Measurements from ENCODE around the gene ABHD2. TPM values are rescaled to one million over a fixed set of nuclear protein-coding genes. Genes with fewer than 3 reads are reported as not detected.

ABHD2 gene
- total and polyA plus RNA-seq, 4 donors: 11.7 to 200 (median 59.3) TPM

DNA sequence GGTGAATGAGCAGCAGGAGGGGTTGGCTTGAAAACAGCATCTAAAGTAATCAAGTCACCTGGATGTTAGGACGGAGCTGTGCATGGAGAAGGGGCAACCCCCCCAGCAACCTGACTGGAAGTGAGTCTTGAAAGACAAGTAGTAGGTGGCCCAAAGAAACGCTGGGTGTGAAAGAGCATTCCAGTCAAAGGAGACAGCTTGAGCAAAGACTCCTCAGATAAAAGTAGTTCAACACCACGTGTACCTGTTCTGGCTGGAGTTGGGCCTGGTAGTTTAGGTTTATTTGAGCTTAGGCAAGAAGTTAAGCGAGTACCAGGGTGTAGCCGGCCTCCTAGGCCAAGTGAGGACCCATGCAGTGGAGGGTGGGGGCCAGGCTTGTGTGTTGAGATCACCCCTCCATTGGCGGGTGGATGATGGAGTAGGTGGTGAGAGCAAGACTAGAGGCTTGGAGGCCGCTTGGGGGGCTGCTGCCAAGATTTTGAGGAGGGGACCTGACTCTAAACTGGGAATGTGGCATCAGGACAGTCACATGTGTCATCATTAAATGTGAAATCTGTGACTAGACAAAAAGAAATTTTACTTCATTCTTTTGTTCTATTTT is 61.3 kb downstream of the ABHD2 start:
- Histone ChIP-seq H3K4me3 (no peak overlapping the region), H3K27me3 (ENCODE audit: control insufficient read depth in 3 of 3, insufficient read depth in 3 of 3, low read length in 2 of 3) (no peaks in the 10 kb centered on the region), H3K27ac (ENCODE audit: low read depth in 1 of 2, low read length in 1 of 2) (peak overlapping the region in 1 of 2 donors; percentile 81), H3K4me1 (ENCODE audit: control insufficient read depth in 5 of 5, insufficient read depth in 5 of 5, low read length in 5 of 5) (peaks cover 5 to 32% (median 15%) of the 10 kb centered on the region in 5 donors), H3K9ac (ENCODE audit: insufficient read depth in 1 of 2, low read length in 2 of 2) (no peak overlapping the region), H3K36me3 (ENCODE audit: control insufficient read depth in 4 of 4, insufficient read depth in 4 of 4, low read length in 4 of 4) (peaks cover 7 to 20% (median 9%) of the 10 kb centered on the region in 4 donors), H3K9me3 (ENCODE audit: control insufficient read depth in 4 of 4, insufficient read depth in 3 of 4, low read length in 3 of 4) (no peaks in the 10 kb centered on the region)
- 64 to 80% methylated on average over 7 of the region's 7 CpGs for WGBS, 2 donors
- DNase-seq (no peak), ATAC-seq (ENCODE audit: insufficient read depth, low FRiP score) (peak; percentile 36)
- TF ChIP-seq, protein P1, sequence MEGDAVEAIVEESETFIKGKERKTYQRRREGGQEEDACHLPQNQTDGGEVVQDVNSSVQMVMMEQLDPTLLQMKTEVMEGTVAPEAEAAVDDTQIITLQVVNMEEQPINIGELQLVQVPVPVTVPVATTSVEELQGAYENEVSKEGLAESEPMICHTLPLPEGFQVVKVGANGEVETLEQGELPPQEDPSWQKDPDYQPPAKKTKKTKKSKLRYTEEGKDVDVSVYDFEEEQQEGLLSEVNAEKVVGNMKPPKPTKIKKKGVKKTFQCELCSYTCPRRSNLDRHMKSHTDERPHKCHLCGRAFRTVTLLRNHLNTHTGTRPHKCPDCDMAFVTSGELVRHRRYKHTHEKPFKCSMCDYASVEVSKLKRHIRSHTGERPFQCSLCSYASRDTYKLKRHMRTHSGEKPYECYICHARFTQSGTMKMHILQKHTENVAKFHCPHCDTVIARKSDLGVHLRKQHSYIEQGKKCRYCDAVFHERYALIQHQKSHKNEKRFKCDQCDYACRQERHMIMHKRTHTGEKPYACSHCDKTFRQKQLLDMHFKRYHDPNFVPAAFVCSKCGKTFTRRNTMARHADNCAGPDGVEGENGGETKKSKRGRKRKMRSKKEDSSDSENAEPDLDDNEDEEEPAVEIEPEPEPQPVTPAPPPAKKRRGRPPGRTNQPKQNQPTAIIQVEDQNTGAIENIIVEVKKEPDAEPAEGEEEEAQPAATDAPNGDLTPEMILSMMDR (IDR thresholded peaks at IDR 0.05; ENCODE audit: control extremely low read depth, extremely low read depth): no peak

DNA sequence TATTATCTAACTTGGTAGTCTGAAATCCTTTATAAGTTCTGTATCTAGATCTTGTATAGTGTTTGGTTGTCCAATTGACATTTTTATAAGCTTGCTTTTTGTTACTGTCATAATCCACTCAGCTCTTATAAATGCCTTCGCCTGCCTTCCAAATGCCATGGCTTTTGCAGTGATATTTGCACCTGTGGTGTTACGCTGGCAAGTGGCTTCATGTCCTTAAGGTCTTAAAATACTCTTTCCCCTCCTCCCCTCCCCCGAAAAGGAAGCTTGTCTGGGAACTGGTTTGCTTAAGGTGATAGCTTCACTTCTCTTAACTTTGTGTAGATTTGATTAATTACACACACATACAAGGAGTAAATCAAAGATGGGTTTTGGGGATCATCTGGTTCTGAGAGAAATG is 62.0 kb downstream of the ABHD2 start:
- H3K9ac ChIP-seq (ENCODE audit: insufficient read depth in 1 of 2, low read length in 2 of 2): no peak overlapping the region
- TF ChIP-seq, protein P1 (IDR thresholded peaks at IDR 0.05; ENCODE audit: control extremely low read depth, extremely low read depth): no peak
- peak in 1 of 3 donors; percentile 31 for DNase-seq
- H3K27ac ChIP-seq (ENCODE audit: low read depth in 1 of 2, low read length in 1 of 2): no peak overlapping the region
- peaks cover 7 to 19% (median 10%) of the 10 kb centered on the region in 4 donors for H3K36me3 ChIP-seq (ENCODE audit: control insufficient read depth in 4 of 4, insufficient read depth in 4 of 4, low read length in 4 of 4)
- peaks cover 5 to 32% (median 15%) of the 10 kb centered on the region in 5 donors for H3K4me1 ChIP-seq (ENCODE audit: control insufficient read depth in 5 of 5, insufficient read depth in 5 of 5, low read length in 5 of 5)
- no peaks in the 10 kb centered on the region for H3K9me3 ChIP-seq (ENCODE audit: control insufficient read depth in 4 of 4, insufficient read depth in 3 of 4, low read length in 3 of 4)
- H3K27me3 ChIP-seq (ENCODE audit: control insufficient read depth in 3 of 3, insufficient read depth in 3 of 3, low read length in 2 of 3): no peaks in the 10 kb centered on the region
- no peak for ATAC-seq (ENCODE audit: insufficient read depth, low FRiP score)
- H3K4me3 ChIP-seq: no peak overlapping the region
- WGBS, 2 donors: 75 to 84% methylated on average over 3 of the region's 3 CpGs

DNA sequence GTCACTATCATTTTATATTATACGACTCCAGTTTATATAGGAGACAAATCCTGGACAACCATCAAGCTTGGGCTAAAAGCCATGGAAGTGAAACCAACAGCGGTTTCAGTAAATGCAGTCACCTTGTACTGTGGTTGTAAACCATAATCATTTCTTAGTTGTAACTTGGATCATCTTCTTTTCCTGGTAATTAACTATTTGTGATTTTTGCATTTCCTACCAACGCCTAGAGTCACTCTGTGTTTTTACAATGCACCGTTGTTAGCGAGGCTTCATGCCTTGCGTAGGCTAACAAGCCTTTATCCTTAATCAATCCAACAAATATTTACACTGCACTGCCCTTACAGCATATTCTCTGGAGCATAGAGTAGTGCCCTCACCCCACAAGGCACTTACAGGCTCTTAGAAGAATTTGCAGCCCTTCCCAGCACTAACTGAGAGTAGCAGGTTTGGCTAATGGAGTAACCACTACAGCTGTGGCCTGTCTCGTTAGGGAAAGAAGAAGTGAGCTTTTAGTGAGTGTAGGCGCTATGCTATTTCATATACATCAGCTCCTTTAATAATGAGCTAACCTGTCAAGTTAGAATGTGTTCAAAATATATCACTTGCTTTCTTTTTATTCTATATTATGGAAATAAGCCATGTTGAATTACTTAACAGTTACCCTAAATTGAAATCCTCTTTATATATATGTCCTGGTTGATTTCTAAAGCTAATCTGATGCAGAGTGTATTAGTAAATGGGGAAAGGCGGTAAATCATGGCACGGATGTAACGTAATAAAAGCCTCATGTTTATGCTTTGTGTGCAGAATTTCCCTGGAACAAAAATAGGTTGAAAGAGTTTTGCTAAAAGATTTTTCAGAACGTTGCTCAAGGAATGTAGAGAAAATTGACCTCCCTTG is 62.8 kb downstream of the ABHD2 start:
- peaks cover 0 to 3% (median 0%) of the 10 kb centered on the region in 4 donors for H3K9me3 ChIP-seq (ENCODE audit: control insufficient read depth in 4 of 4, insufficient read depth in 3 of 4, low read length in 3 of 4)
- H3K9ac ChIP-seq (ENCODE audit: insufficient read depth in 1 of 2, low read length in 2 of 2): peak overlapping the region in 1 of 2 donors; percentile 34
- peak; percentile 46 to 61 (median 61) for DNase-seq
- H3K36me3 ChIP-seq (ENCODE audit: control insufficient read depth in 4 of 4, insufficient read depth in 4 of 4, low read length in 4 of 4): peaks cover 9 to 18% (median 14%) of the 10 kb centered on the region in 4 donors
- peaks cover 5 to 27% (median 13%) of the 10 kb centered on the region in 5 donors for H3K4me1 ChIP-seq (ENCODE audit: control insufficient read depth in 5 of 5, insufficient read depth in 5 of 5, low read length in 5 of 5)
- H3K27me3 ChIP-seq (ENCODE audit: control insufficient read depth in 3 of 3, insufficient read depth in 3 of 3, low read length in 2 of 3): no peaks in the 10 kb centered on the region
- WGBS, 2 donors: 66 to 78% methylated on average over 12 of the region's 12 CpGs
- no peak overlapping the region for H3K4me3 ChIP-seq
- peak; percentile 78 for ATAC-seq (ENCODE audit: insufficient read depth, low FRiP score)
- no peak overlapping the region for H3K27ac ChIP-seq (ENCODE audit: low read depth in 1 of 2, low read length in 1 of 2)
- TF ChIP-seq, protein P1 (IDR thresholded peaks at IDR 0.05; ENCODE audit: control extremely low read depth, extremely low read depth): no peak

All from lung (tissue), 12 donors.